Stimulated activated CD8-positive, alpha-beta memory T cell treated with anti-CD3 and anti-CD28 coated beads, Interleukin-4, amount 100 ng/mL, for 1 hour (primary cell): ENCODE measurements around the gene PHETA1.
A peak's percentile ranks its signal among the peaks of the same experiment; 100 is the strongest.
"Not testable (repeated sequence)": the region's sequence is repeated elsewhere in the genome, so short reads cannot be mapped to it uniquely, and the experiment has no call there.

Experiments
- DNase-seq, 2 donors: peaks; one replicate each; pipeline ENCODE4 v3.0.0-alpha.2; 2020; ENCODE audit warnings: low read depth in 2 of 2, low spot score in 1 of 2

PHETA1 gene

DNA sequence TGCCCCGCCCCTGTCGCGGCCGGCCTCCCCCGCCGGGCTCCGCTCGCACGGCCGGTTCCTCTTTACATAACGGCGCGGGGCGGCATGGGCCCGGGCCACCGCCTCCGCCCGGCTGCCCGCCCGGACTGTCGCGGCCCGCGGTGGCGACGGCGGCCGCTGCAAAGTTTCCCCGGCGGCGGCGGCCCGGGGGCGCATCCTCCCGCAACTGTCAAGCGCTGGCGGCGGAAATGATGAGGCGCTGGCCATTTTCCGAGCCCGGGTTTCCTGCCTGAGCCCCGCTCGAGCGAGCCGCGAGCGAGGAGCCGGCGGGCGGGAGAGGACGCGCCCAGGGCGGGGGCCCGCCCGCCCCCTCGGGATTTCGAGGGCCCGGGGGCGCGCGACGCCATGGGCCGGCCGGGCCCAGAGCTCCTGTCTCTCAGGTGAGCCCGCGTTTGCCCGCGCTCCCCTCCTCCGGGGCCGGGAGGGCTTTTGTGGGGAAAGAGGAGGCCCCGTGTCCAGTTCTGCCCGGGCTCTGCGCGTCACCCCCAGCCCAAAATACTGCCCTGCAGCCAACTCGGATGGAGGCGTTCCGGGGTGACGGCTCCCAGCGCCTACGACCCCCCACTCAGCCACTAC lies 37.1 kb upstream of the PHETA1 start, which contains the start of gene SH2B3:
Gene SH2B3 (plus strand): TSS at position 65 of the 615 bp plus-strand sequence. CDS start 12,223 bp downstream, outside the sequence.
- peak in 1 of 2 donors; percentile 65 for DNase-seq

DNA sequence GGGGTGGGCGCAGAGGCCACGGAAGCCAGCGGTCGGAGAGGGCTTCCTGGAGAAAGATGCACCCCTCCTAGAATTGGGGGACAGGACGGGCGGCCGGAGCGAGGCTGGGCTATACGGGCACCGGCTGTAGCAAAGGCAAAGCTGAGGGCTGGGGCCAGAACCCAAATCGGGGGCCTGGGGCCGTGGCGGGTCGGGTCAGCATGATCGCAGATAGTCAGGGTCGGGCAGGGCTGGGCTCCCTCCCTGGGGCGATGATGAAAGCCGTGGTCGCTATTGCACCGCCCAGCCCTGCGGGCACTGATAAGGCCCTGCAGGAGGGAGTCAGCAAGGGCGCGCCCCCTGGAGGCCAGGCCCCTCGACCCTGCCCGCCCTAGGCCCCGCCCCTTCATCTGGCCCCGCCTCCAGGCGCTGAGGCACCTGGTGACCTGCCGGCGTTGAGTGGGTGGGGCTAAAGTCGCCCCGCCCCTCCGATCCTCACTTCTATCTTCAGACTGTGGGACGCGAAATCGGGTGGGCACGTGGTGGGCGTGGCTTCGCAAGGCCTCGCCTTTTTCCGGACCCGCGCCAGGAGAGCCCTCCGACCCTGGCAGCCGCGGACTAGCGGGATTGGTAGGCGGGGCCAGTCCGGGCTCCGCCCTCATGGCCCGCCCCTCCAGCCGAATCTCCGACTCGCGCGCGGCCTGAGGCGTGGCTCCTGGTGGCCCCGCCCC lies 36.4 kb upstream of the PHETA1 start:
- peak; percentile 96 to 98 for DNase-seq

DNA sequence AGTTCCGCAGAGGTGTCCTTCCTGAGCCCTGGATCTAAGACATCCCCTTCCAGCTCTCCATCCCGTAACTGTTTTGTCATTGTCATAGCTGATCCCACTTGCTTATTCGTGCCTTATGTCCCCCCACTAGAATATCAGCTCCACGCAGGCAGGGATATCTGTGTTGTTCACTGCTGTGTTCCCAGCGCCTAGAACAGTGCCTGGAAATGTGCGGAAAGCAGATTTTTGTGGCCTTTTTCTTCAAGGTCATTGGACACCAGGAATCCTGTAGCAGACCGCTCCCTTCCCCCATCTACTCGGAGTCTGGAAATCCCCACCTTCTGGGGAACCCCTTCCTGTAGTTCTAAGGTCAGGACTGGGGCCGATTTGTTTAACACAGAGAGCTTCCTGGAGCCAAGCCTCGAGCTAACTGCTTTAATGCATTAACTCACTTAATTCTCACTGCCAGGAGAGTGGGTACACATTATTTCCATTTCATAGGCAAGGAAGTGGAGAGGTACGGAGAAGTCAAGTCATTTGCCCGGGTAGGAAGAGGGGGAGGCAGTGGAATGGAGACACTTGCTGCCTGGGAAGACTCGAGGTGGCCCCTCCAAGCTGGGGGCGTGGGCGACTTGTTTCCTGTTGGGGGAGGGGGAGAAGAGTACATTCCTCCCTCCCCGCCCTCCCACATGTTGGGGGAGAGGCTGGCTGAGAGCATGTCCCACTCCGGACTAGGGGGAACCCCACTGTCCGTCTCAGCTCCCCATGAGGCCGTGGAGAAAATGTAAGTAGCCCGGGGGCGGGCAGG lies 35.7 kb upstream of the PHETA1 start:
- DNase-seq: no peak

DNA sequence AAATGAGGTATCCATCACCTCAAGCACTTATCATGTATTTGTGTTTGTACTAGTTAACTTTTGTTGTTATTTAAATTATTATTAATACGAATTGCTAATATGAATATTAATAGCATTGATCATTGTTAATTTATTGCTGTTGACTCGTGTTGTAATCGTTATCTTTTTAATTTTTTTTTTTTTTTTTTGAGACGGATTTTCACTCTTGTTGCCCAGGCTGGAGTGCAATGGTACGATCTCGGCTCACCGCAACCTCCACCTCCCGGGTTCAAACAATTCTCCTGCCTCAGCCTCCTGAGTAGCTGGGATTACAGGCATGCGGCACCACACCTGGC lies 33.6 kb upstream of the PHETA1 start:
- DNase-seq: not testable (repeated sequence)

DNA sequence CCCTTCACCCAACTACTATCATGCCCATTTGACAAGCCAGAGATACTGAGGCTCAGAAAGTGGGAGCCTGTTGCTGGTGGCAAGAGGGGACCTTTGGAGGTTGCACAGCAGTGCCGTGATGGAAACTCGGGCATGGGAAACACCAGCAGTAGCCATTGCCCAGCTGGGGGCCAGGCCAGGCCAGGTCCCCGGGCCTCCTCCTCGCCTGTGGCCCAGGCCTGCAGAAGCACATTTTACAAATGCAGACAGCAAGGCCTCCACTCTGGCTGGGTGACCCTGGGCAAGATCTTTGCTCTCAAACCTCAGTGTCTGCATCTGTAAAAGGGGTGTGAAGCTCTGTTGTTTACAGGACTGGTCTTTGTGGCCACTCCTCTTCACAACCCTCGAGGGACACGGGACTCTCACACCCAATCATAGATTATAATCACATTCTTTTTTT lies 32.3 kb upstream of the PHETA1 start:
- no peak for DNase-seq

DNA sequence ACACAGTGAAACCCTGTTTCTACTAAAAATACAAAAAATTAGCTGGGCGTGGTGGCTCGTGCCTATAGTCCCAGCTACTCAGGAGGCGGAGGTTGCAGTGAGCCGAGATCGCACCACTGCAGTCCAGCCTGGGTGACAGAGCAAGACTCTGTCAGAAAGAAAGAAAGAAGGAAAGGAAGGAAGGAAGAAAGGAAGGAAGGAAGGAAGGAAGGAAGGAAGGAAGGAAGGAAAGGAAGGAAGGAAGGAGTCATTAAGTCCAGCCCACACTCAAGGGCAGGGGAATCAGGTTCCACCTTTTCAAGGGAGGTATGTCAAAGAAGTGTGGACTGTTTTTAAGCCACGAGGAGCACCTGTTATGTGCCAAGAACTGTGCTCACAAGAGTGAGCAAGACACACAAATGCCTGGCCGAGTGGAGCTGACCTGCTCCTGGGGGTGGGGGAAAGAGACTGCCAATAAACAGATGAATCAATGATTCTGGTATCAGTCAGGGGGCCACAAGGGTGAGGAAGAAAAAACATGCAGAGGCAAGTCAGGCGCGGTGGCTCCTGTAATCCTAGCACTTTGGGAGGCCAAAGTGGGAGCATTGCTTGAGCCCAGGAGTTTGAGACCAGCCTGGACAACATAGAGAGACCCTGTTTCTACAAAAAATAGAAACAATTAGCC lies 31.0 kb upstream of the PHETA1 start:
- not testable (repeated sequence) for DNase-seq

DNA sequence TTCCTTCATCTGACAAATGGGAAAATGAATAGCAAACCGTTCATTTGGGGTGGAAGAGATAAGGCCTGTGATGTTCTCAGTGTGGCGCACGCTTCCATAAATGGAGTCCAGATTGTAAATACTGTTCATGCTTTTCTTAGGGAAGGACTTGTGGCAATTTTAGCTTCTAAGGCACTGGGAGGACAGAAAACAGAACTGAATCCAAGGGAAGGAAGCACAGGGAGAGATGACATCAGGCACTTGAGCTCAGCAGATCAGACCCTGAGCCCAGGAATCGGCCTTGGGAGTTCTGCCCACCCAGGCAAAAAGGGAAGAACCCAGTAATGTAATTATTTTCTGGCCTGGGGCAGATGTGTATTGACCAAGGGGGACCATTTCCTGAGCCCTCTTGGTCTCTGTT lies 29.6 kb upstream of the PHETA1 start:
- no peak for DNase-seq

DNA sequence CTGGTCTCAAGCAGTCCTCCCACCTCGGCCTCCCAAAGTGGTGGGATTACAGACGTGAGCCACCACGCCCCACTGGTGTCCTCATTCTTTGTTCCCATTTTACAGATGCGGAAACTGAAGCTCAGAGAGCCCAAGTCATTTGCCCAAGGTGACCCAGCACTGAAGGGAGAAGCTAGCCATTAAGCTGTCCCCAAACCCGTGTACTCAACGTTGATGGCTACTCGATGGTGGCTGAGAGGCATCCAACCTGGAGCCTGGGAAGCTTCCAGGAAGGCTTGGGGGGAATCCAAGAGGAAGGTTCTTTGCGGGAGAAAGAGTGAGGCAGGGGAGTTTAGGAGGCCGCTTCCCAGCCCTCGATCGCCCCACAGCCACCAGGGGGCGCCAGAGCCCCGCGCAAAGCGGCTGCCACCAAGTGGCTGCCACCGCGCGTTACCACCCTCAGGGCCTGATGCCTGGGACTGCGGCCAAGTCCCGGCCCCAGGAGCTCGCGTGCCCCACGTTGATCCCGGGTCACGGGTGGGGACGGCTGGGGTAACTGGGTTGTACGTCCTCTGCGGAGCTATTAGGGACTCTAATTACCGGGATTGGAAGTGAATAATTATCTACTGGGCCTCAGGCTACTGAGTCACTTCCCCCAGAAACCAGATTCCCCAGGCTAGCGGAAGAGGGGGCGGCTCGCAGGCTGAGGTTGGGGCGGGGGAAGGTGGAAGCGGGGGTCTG lies 28.0 kb upstream of the PHETA1 start:
- peak; percentile 77 to 81 for DNase-seq

DNA sequence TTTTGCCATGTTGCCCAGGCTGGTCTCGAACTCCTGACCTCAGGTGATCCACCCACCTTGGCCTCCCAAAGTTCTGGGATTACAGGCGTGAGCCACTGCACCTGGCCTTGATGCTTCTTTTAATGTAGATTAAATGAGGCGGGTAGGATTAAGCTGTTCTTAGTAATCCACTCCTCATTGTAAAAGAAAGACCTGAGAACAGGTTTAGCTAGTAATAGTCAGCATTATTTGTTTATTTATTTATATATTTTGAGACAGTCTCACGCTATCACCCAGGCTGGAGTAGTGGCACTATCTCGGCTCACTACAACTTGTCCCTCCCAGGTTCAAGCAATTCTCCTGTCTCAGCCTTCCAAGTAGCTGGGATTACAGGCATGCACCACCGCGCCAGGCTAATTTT lies 27.4 kb upstream of the PHETA1 start:
- DNase-seq: not testable (repeated sequence)

DNA sequence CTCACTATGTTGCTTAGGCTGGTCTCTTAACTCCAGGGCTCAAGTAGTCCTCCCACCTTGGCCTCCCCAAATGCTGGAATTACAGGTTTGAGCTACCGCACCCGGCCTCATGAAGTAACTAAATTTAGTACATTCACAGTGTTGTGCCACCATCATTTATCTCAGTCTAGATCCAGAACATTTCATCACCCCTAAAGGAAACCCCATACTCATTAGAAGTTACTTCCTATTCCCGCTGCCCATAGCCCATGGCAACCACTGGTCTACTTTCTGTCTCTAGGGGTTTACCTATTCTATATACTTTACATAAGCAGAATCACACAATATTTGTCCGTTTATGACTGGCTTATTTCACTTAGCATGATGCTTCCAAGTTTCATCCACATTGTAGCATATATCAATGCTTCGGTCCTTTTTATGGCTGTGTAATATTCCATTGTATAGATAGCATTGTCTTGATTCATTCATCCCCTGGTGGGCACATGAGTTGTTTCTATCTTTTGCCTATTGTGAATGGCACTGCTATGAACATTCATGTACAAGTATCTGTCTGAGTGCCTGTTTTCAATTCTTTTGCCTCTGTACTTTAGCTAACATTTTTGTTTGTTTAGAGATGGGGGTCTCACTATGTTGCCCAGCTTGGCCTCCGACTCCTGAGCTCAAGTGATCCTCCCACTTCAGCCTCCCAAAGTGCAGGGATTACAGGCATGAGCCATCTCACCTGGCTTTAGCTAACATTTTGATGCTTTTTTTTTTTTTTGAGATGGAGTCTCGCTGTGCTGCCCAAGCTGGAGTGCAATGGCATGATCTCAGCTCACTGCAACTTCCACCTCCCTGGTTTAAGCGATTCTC lies 26.7 kb upstream of the PHETA1 start:
- DNase-seq: no peak

DNA sequence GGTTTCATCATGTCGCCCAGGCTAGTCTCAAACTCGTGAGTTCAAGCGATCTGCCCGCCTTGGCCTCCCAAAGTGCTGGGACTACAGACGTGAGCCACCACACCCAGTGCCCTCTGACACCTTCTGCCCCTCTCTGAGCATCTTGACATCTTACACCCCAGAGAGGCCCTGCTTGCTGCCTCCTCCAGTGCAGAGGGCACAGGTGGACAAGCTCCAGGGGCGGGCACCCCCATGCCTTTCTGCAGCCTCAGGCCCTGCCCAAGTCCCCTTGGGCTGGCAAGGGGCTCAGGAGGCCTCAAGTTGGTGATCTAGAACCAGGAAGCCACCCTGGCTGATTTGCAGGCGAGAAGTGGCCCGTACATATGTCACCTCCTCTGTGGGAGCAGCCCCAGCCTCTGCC lies 25.6 kb upstream of the PHETA1 start:
- DNase-seq: no peak

DNA sequence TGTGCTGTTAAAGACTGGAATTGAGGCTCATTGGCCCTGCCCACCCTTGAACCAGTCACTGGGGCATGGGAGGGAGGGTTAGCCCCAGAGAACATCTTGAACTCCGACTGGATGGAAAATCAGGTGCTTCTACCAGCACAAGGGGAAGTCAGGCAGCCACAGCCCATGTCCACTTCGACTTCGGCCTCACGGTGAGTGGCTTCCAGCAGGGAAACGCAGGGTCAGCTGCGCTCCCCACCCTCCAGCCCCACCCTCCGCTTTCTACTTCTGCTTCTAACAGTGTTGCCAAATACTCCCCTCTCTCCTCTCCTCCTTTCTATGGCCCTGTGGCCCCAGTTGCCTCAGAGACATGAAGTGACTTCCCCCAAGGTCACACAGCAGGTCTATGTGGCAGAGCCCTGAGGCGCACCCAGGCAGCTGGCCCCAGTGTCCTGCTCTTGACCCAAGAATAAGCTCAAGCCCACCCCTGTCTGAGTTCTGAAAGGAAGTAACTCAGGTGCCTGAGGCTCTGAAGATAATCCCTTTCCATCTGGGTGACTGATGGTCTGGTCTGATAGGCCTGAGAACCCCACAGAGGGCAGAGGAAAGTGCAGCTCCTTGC lies 24.9 kb upstream of the PHETA1 start:
- DNase-seq: no peak

DNA sequence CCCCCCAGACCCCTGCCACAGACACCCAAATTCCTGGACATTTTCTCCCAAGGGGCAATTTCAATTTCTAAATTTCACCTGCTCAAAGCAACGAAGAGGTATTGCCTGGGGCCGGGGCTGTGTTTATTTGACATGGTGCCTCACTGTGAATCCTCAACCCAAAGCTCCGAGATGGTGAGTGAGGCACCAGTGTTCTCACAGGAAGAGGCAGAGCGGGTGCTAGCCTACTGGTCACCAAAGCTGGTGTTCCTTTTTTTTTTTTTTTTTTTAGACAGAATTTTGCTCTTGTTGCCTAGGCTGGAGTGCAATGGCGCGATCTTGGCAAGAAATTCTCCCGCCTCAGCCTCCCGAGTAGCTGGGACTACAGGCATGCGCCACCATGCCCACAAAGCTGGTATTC lies 22.0 kb upstream of the PHETA1 start:
- DNase-seq: no peak

DNA sequence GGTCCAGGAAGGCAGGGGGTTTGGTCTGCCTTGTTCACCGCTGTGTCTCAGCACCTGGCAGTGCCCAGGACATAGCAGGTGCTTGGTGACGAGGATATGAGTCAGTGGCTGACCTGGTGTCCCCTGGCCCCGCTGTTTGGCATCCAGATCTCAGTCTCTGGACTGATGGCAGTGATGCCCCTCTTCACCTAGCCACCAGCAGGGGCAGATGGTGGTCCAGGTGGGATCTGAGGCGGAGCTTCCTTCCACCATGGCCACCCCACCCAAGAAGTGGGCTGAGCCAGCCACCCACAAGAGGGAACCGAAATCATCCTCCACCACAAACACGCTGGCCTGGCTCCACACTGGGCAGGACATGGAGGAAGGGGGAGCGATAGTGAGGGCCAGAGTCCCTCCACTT lies 20.7 kb upstream of the PHETA1 start:
- no peak for DNase-seq

DNA sequence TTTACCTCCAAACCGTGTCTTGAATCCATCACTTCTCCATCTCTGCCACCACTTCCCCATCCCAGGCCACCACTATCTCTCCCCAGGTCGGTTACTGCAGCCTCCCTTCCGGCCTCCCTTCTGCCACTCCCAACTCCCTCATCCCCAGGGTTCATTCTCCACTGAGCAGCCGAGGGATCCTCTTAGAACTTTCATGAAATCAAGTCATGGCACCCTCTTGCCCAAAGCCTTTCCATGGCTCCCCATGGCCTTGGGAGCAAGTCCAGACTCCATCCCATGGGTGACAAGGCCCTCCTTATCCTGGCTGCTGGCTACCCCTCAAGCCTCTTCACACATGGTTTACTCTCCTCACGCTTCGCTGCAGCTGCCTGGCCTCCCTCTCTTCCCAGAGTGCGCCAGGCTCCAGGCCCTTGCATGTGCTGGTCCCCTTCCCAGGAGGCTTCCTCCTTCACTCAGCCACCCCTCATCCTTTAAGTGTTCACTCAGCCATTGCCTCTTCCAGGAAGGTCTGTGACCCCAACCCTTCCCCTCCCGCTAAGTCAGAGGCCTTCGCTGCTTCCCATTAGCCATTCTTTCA lies 18.9 kb upstream of the PHETA1 start:
- no peak for DNase-seq

DNA sequence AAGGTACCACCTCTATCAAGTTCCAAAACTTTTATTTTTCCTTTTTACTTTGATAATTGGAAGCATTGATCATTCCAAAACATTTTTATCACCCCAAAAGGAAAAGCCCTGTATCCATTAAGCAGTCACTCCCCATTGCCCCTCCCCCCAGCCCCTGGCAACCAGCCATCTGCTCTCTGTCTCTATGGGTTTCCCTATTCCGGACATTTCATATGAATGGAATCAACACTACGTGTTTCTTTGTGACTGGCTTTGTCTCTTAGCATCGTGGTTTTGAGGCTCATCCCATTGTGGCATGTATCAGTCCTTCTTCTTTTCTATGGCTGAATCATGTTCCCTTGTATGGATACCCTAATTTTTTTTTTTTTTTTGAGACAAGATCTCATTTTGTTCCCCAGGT lies 18.0 kb upstream of the PHETA1 start:
- no peak for DNase-seq

DNA sequence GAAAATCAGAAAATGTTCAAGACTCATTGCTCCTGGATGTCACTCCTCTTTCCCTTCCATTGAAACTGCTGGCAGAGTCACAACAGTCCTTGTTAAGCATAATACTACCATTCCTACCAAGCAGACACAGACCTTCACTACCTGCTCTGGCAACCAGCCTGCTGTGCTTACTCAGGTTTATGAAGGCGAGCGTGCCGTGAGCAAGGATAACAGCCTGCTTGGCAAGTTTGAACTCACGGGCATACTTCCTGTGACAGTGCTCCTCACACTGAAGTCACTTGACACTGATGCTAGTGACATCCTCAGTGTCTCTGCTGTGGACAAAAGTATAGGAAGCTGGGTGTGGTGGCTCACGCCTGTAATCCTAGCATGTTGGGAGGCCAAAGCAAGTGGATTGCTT lies 15.7 kb upstream of the PHETA1 start:
- no peak for DNase-seq

DNA sequence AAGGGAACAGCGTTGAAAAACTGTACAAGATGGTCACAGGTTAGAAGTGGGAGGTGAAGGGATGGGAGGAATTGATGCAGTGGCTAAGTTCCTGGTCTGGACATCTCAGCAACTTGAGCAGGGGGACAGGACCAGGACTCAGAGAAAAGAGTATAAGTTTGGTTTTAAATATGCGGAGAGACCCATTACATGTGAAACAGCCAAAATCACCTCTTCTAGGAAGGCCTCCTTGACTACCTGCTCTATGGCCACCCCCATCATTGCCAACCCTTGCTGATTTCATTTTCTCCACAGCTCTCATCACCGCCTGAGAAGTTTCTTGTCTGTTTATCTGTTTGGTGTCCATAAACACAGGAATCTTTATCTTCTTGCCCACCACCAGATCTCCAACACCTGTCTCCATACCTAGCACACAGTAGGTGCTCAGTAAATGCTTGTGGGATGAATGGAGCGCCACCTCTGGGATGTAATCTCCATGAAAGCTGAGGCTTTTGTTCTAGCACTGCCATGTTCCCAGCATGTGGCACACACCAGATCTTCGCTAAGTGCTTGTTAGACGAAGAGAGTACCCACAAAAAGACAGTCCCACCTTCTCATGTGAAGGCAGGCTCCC lies 11.2 kb upstream of the PHETA1 start:
- no peak for DNase-seq

DNA sequence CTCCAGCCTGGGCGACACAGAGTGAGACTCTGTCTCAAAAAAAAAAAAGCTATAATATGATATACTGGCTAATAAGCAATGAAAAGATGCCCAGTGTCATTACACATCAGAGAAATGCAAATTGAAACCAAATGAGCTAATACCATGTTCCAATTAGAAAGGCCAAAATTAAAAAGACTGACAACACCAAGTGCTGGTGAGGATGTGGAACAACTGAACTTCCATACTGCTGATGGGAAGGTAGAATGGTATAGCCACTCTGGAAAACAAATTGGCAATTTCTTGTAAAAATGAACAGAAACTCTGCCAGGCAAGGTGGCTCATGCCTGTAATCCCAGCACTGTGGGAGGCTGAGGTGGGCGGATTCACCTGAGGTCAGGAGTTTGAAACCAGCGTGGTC lies 8.5 kb upstream of the PHETA1 start:
- DNase-seq: no peak
